NCI-H2107 (cell line): ENCODE results near the gene KCNQ2.

Experiments used
- DNase-seq: peaks from one replicate; lab custom pipeline; 2025; lab: John Stamatoyannopoulos, UW

Gene KCNQ2

DNA sequence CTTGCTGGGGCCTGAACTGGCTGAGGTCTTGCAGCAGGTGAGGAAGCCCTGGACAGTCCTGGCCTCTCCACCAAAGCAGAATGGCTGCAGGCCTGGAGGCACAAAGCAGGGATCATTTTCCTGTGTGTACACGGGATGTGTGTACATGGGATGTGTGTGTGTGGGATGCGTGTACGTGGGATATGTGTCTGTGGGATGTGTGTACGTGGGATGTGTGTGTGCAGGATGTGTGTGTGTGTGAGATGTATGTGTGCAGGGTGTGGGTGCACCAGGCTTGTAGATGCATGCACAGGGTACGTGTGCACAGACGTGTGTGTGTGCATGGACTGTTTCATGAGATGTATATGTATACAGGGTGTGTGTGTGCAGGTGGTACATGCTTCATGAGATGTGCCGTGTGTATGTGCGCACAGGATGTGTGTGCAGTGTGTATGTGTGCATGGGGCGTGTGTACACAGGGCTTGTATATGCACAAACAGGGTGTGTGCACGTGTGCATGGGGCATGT is 103.4 kb downstream of the KCNQ2 start:
- no peak for DNase-seq

- DNase-seq: no peak
These were observed 104.3 kb downstream of the KCNQ2 start for GRCh38 chr20:63368151-63368550.

DNA sequence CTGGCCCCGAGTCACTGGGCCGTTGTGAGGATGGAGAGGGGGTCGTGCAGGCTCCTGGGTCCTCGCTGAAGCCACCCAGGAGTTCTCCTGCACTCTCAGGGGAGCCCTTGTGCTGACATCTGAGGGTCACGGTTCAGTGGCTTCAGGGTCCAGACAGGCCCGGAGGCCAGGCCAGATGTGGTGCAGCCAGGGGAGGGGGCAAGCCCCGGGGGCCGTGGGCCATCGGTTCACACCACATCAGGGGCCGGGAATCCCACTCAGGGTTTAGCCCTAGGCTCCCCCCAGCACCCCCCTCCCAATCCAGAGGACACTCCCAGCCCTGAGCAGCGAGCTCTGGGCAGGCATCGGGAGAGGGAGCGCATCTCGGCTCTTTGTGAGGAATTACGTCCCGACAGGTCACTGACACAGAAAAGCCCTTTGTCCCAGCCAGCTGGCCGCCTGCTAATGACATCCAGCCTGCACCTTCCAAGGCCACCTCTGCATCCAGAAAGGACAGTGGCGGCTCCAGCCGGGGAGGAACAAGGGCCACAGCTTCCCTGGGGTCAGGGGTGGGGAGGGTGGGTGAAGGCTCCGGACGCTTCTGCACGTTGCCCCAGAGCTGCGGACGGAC is 104.9 kb downstream of the KCNQ2 start:
- DNase-seq: no peak

- DNase-seq: no peak
These were observed 105.8 kb downstream of the KCNQ2 start for GRCh38 chr20:63366390-63367365.

DNA sequence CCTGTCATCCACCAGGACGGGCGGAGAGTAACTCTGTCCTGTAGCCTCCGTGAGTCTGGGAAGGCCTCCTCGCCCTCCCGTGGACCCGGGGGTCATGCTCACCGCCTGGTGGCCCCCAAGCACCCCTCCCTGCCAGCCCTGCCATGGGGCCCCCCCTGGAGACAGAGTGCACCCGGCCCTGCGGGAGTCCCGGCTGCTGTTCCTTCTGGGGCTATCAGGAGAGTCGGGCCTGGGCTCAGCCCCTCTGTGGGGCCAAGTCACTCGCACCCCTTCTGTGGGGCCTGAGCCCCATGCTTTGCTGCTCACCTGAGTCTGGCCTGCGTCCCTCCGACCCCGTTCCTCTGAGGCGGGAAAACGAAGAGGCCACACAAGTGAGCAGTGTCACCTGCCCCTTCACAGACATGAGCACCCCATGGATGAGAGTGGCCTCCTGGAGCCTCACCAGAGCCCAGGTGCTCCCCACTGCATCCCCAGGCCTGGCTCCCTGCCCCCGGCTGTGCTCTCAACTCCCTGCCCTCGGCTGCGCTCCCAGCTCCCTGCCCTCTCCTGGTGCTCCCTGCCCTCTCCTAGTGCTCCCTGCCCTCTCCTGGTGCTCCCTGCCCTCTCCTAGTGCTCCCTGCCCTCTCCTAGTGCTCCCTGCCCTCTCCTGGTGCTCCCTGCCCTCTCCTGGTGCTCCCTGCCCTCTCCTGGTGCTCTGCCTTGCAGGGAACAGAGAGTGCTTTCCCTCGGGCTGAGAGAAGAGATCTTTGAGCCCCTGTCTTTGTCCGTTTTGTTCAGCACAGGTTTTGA is 106.7 kb downstream of the KCNQ2 start:
- DNase-seq: no peak

DNA sequence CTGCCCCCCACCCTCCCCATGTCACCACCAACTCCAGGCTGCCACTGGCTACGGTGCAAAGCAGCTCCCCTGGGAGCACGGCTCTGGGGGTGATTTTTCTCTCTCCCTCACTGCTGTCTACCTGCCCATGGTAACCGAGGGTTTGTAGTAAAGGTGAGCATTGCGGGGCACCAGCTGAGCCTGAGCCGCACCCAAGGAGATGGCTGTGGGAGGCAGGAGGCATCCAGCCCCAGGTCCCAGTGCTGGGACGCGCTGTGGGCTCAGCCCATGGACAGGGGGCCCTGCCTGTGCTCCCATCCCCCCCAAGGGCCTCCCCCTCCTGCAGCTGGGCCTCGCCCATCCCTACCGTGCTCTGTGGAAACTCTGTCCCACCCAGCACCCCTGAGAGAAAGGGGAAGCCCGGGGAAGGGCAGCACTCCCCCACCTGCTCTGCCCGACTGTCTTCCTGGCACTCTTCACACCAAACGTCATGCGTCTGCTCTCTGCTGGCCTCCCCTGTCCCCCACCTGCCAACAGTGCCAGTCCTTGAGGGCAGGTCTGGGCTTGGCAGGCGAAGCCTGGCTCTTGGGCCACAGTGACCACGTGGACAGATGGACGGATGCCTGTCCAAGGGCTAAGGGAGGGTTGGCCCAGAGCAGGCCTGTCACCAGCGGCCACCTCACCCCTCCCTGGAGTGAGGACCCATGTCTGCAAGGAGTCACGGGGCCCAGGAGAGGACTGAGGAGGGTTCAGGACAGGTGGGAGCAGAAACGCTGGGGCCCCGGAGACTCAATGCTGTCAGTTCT is 107.5 kb downstream of the KCNQ2 start:
- DNase-seq: no peak

DNA sequence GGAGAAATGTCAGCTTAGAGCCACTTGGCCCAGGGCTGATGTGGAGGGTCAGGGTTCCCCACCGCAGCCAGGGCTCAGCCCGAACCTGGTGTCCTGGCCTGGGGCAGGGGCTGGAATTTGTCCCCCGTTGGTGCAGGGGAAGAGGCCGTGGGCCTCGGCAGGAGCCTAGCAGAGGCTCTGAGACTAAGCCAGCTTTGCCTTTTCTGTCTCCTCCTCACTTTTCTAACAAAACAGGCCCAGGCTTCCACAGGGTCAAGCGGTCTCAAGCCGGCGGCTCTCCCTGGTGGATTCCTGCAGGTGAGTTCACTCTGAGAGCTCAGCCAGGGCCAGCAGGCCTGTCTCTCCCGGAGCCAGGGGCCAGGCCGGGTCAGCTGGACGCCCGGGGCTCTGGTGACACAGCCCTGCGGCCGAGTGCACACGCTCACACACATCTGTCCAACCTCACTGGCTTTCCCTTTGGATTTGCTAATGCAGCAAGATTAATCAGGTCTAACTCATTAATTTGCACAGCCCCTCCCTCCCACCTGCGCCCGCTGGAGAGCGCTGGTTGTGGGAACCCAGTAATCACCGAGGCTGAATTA is 108.4 kb downstream of the KCNQ2 start:
- DNase-seq: no peak

DNA sequence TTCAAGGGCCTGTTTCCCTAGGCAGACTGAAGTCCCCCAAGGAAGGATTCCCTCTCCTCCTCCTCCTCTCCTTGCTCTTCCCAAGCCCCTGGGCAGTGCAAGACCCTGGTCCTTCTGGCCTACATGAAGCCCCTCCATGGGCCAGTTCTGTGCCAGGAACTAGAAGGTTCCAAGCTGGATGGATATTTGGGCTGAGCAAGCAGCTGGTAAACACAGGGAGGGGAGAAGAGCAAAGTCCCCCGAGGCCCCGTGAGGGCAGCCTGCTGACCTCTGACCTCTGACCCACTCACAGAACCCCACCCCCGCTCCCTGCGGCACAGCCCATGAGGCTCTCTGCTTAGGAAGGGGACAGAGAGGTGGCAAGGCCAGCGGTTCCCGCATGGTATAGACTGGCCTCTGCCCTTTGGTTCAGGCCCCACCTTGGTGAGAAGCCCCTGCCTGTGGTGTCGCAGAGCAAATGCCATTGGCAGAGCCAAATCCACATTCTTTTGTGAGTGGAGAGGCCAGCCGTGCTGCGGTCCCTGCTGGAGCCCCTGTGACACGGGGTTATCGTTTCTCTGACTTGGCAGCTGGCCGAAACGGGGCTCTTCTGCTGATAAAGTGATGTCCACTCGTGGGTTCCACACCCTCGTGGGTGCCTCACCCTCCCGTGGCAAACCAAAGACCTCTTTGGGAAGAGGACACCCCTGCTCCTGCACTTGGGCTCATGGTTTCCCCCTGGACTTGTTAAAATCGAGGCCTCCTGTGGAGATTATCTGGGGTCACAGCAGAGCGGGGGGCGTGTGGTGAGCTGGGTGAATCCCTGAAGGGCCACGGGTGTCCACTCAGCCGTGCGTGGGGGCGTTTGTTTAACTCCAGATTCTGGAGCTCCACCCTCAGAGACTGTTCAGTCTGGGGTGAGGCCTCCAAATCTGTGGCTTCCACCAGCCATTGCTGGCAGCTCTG is 109.2 kb downstream of the KCNQ2 start:
- no peak for DNase-seq

GRCh38 chr20:63362436-63363009 is 109.9 kb downstream of the KCNQ2 start:
- DNase-seq: no peak

- DNase-seq: peak; percentile 77
These were observed 110.7 kb downstream of the KCNQ2 start for GRCh38 chr20:63361519-63362435.

- no peak for DNase-seq
These were observed 111.5 kb downstream of the KCNQ2 start, which contains the start of gene CHRNA4 for GRCh38 chr20:63360850-63361518. Gene CHRNA4, minus strand, starts transcription at chr20:63361349. Its CDS starts 184 bp downstream, at chr20:63361165.

GRCh38 chr20:63359937-63360849 is 112.3 kb downstream of the KCNQ2 start:
- DNase-seq: no peak

DNA sequence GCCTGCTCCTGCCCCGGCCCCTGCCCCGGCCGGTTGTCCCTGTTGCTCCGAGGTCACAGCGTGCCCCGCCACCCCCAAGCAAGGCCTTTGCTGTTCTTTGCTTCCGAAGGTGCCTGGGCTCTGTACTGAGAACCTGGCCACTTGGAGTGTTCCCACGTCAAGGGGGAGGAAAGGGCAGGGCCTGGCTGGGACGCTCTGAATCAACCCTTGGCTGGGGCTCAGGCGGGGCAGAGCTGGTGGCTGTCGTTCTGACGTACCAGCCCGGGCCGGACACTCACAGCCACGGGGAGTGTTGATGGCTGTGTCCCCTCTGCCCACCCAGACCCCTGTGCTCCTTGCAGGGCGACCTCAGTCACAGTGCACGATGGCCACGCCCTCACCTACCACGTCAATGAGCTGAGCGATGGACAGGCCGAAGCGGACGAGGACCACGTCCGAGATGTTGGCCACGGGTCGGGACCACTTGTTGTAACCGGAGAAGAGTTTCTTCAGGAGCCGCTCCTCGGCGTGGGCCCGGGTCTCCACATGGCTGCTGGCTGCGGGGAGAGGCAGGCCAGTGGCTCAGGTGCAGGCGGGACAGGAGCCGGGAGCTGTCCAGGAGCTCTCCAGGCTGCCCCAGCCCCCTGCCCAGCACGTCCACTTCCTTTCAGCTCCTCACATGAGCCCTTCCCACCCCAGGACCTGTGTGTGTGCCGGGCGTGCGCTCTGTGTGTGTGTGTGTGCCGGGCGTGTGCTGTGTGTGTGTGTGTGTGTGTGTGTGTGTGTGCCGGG is 113.1 kb downstream of the KCNQ2 start:
- no peak for DNase-seq

DNA sequence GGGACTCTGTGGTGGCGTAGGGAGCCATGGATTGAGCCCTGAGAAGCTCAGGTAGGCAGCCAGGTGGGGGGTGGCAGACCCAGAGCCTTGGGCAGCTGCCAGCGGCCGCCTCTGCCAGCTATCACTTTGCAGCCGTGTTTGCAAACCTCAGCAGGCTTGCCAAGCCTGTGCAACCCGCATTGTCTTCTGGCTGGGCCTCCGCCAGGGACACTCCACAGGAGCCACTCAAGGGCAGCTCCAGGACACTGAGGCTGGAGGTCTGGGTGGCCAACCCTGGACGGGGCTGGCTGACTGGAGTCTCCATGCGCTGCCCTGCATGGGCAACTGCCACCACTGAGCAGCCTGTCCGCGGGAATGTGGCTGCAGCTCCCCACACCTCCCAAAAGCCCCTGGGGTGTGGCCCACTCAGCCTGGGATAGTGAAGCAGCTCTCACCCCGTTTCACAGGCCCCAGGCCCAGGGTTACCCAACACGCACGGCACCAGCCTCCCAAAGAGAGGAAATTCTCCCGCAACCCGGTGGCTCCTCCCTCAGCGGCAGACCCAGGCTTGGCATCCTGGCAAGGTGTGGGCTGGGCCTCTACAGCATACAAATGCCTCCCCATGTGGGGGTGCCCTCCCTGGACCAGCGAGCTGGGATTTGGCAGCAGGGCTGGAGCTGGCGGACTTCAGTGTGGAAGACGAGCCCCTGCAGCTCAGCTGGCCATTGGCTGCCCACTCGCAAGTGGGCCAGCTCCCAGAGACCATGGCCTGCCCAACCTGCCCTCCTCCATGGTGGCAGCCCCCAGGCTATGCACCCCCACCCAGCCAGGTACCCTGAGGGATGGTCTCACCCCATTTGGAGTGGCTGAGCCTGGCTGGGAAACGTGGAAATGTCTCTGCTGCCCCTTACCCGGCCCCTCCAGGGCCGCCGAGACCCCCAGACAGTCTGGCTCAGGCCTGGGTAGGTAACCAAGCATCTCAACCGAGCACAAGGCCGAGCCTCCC is 114.2 kb downstream of the KCNQ2 start:
- DNase-seq: peak; percentile 75
